Measurements from ENCODE around the gene OSBPL5.

DNA sequence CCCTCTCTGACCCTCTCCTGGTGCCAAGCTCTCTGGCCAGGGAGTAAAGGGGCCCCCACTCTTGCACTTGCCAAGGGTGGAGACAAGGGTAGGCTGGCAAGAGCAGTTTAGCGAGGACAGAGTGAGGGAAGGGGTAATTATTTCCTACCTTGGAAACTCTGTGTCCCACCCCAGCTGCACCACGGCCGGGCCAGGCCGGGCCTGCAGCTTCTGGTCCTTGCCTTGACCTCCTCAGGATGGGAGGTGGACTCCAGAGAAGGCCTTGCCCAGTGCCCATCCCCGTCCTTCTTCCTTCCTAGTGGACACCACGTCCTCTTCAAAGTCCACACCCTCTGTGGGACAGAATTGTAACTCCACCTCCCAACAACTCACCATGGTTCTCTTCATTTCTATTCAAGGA lies 18.4 kb upstream of the OSBPL5 start:
- TF ChIP-seq, protein P1, sequence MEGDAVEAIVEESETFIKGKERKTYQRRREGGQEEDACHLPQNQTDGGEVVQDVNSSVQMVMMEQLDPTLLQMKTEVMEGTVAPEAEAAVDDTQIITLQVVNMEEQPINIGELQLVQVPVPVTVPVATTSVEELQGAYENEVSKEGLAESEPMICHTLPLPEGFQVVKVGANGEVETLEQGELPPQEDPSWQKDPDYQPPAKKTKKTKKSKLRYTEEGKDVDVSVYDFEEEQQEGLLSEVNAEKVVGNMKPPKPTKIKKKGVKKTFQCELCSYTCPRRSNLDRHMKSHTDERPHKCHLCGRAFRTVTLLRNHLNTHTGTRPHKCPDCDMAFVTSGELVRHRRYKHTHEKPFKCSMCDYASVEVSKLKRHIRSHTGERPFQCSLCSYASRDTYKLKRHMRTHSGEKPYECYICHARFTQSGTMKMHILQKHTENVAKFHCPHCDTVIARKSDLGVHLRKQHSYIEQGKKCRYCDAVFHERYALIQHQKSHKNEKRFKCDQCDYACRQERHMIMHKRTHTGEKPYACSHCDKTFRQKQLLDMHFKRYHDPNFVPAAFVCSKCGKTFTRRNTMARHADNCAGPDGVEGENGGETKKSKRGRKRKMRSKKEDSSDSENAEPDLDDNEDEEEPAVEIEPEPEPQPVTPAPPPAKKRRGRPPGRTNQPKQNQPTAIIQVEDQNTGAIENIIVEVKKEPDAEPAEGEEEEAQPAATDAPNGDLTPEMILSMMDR (IDR thresholded peaks at IDR 0.05): no peak
- no peak for TF ChIP-seq POLR2A (IDR thresholded peaks at IDR 0.05)

All from heart left ventricle (tissue), 13 donors.